Lung (tissue), 12 donors: Measurements from ENCODE around the gene EXPH5. TPM values are rescaled to one million over a fixed set of nuclear protein-coding genes. Genes with fewer than 3 reads are reported as not detected.

Source experiments
- ATAC-seq: fragments of 200-7000 bp; cut with Tn5 transposase; one replicate; pipeline ENCODE4 v1.9.1; 2020; ENCODE audit warnings: moderate number of reproducible peaks; ENCODE audit not compliant: insufficient read depth, low FRiP score
- DNase-seq, 3 donors: peaks; one replicate each; pipeline ENCODE4 v3.0.0-alpha.2; 2013 to 2017
- H3K27ac ChIP-seq, 2 donors: one replicate each; pipeline ENCODE4 v1.5.1; 2013; ENCODE audit warnings: mild to moderate bottlenecking in 2 of 2, moderate library complexity in 2 of 2, control low read depth in 1 of 2, inconsistent platforms in 1 of 2, low read depth in 1 of 2, low read length in 1 of 2
- H3K27me3 ChIP-seq, 3 donors: one replicate each; pipeline ENCODE4 v1.5.1; 2013; ENCODE audit warnings: low read length in 2 of 3; ENCODE audit not compliant: control insufficient read depth in 3 of 3, insufficient read depth in 3 of 3
- H3K36me3 ChIP-seq, 4 donors: one replicate each; pipeline ENCODE4 v1.5.1; 2013; ENCODE audit warnings: low read length in 4 of 4, mild to moderate bottlenecking in 1 of 4, moderate library complexity in 1 of 4; ENCODE audit not compliant: control insufficient read depth in 4 of 4, insufficient read depth in 4 of 4
- H3K4me1 ChIP-seq, 5 donors: one replicate each; pipeline ENCODE4 v1.5.1; 2013; ENCODE audit warnings: low read length in 5 of 5, mild to moderate bottlenecking in 2 of 5, moderate library complexity in 1 of 5; ENCODE audit not compliant: control insufficient read depth in 5 of 5, insufficient read depth in 5 of 5
- H3K4me3 ChIP-seq: one replicate; pipeline ENCODE4 v1.5.1; 2013; ENCODE audit warnings: mild to moderate bottlenecking, control low read depth, moderate library complexity
- H3K9ac ChIP-seq, 2 donors: one replicate each; pipeline ENCODE4 v1.5.1; 2013; ENCODE audit warnings: low read length in 2 of 2, control low read depth in 1 of 2; ENCODE audit not compliant: insufficient read depth in 1 of 2
- H3K9me3 ChIP-seq, 4 donors: one replicate each; pipeline ENCODE4 v1.5.1; 2013; ENCODE audit warnings: low read length in 3 of 4, mild to moderate bottlenecking in 1 of 4, moderate library complexity in 1 of 4; ENCODE audit not compliant: control insufficient read depth in 4 of 4, insufficient read depth in 3 of 4
- WGBS, 2 donors: extraction: QIAGEN DNeasy Blood & Tissue Kit; methylation state at CpG; one replicate each; pipeline ENCODE4 v1.1.7; 2013; 5-methylcytosine and 5-hydroxymethylcytosine counted together
- polyA plus RNA-seq, 2 donors: library from polyadenylated mRNA; stranded (reverse); fragments of 200-250 nt; gene quantifications; one replicate each; pipeline ENCODE4 v1.2.1, GENCODE V29; 2013
- total RNA-seq, 2 donors: library from RNA; depleted of rRNA in 1 of 2; stranded (reverse); fragments of >200 nt in 1 of 2; gene quantifications; one replicate each; pipeline ENCODE4 v1.2.1, GENCODE V29; 2014 to 2021
- TF ChIP-seq, protein P1 (sequence below): IDR thresholded peaks from 2 replicates; pipeline ENCODE4 v1.5.1; 2012; ENCODE audit warnings: mild to moderate bottlenecking; ENCODE audit errors: control extremely low read depth, extremely low read depth
- donor health status: control.
- donor health status: control.
- donor health status: Bipolar disorder and iron deficiency.
- donor health status: healthy.
- donor health status: DM: yes; HTN: yes; CAD: no.

The EXPH5 gene
- total and polyA plus RNA-seq, 4 donors, result 1.1 to 28.8 (median 15.2) TPM

DNA sequence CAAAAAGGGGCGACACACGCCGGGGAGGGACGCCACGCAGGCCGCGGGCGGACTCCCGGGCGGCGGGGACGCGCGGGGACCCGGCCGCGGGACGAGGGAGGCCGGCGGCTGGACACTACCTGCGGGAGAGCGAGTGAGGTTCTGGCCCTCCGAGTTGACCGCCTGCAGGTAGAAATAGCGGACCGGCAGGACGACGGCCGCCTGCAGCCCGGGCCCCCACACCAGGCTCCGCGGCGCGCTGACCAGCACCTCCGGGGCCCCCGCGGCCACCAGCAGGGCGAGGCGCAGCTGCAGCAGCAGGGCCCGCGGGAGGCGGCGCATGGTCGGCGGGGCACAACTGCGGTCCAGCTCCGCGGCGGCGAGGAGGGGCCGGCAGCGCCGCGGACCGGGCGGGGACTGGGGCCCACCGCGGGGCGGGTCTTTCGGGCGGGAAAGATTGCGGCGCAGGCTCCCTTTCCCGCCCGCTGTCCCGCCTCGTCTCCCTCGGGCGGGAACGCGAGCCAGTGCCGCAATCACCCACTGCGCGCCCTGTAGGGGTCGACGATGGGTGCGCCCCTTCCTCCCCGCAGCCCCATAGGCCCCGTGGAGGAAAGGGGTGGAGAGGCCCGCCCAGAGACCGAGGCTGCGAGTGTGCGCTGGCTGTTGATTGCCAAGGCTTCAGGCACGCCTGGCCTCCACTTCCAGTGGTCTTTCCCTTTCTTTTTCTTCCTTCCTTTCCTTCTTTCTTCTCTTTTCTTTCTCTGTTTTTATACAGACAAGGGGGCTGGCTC is 95.3 kb downstream of the EXPH5 start, which contains the start of gene POGLUT3:
TSS of gene POGLUT3 (minus strand) at position 339 of the 770 bp plus-strand sequence. CDS start at position 321, 18 bp downstream.
- Histone ChIP-seq H3K9ac (peak within 1 kb of the TSS; percentile 86 to 99), H3K4me3 (peak within 1 kb of the TSS; percentile 70), H3K27ac (peak within 1 kb of the TSS; percentile 98 to 99), H3K9me3 (no peaks in the 10 kb centered on the region), H3K4me1 (peaks cover 0 to 15% (median 6%) of the 10 kb centered on the region in 5 donors), H3K27me3 (no peaks in the 10 kb centered on the region), H3K36me3 (peaks cover 0 to 4% (median 1%) of the 10 kb centered on the region in 4 donors)
- DNase-seq (peak; percentile 82 to 87 (median 86)), ATAC-seq (peak; percentile 71)
- TF ChIP-seq, protein P1, sequence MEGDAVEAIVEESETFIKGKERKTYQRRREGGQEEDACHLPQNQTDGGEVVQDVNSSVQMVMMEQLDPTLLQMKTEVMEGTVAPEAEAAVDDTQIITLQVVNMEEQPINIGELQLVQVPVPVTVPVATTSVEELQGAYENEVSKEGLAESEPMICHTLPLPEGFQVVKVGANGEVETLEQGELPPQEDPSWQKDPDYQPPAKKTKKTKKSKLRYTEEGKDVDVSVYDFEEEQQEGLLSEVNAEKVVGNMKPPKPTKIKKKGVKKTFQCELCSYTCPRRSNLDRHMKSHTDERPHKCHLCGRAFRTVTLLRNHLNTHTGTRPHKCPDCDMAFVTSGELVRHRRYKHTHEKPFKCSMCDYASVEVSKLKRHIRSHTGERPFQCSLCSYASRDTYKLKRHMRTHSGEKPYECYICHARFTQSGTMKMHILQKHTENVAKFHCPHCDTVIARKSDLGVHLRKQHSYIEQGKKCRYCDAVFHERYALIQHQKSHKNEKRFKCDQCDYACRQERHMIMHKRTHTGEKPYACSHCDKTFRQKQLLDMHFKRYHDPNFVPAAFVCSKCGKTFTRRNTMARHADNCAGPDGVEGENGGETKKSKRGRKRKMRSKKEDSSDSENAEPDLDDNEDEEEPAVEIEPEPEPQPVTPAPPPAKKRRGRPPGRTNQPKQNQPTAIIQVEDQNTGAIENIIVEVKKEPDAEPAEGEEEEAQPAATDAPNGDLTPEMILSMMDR, result no peak
- WGBS, 2 donors, result 0% methylated on average over 46 to 84 of the region's 84 CpGs

DNA sequence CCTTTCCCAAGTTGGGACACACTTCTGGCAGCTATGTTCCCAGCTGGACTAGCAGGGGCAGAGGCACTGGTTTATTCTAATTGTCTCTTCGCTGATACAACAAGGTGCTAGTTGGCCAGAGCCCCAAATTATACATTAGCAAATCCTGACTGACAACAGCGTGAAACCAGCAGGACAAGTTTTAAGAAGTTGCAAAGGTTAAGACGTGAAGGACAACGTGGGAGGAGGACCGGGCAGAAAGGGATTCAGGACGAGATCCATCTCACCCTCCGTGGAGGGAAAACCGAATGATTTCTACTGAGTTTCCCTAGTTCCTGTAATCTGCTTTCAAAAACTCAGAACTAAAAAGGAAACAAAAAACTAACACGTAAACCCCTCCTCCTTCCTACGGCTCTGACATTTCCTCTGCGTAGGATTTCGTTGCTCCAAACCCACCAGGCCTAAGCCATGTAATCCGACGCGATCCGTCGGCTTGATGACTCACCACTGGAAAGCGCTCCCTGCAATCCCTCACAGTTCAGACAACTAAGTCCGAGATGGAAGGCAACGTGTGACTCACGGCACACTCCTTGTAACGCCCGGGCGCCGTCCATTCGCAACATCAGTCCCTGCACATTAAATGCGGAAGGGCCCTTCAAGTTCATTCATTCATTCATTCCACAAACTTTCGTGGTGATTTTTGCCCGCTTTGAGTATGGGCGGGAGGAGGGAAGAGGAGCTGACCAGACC is 96.1 kb downstream of the EXPH5 start:
- Histone ChIP-seq H3K9me3 (no peaks in the 10 kb centered on the region), H3K9ac (peak overlapping the region; percentile 86 to 99), H3K4me3 (peak overlapping the region; percentile 70), H3K36me3 (peaks cover 0 to 4% (median 1%) of the 10 kb centered on the region in 4 donors), H3K27me3 (no peaks in the 10 kb centered on the region), H3K4me1 (peaks cover 0 to 15% (median 6%) of the 10 kb centered on the region in 5 donors), H3K27ac (peak overlapping the region; percentile 98 to 99)
- DNase-seq, result peak; percentile 92 to 98 (median 97)
- WGBS, 2 donors, result 1% methylated on average over 30 of the region's 30 CpGs
- ATAC-seq, result peak; percentile 96
- TF ChIP-seq, protein P1, result no peak

DNA sequence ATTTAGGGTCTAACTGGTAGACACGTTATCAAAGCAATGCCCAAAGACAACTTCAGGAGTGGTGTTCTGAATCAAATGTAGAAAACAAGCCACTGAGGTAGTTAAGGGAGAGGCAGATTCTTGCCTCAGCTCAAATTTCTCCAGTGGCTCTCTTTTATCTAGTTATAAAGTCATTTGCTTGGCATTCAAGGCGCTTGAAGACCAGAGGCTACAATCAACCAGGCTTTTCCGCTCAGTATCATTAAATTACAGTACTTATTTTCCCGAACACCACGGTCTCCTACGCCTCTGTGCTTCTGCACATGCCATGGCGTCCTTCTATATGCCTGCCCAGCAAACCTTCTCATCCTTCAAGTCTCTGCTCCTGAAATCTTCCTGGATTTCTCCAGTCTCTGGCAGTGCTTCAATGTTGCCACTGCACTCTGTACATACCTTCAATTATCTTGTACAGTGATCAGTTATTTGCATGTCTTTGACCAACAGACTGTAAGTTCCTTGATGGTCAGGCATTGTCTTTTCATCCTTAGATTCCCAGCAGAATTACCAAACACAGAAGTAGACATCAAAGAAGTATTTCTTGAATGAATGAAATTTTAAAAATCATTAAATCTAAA is 96.8 kb downstream of the EXPH5 start:
- peak overlapping the region; percentile 98 to 99 for H3K27ac ChIP-seq
- 92 to 96% methylated on average over 7 of the region's 7 CpGs for WGBS, 2 donors
- ATAC-seq, result no peak

More for the DNA sequence above, 96.8 kb downstream of the EXPH5 start:
- Histone ChIP-seq H3K9me3 (no peaks in the 10 kb centered on the region), H3K4me3 (no peak overlapping the region), H3K36me3 (peaks cover 0 to 4% (median 1%) of the 10 kb centered on the region in 4 donors), H3K4me1 (peaks cover 0 to 17% (median 6%) of the 10 kb centered on the region in 5 donors), H3K27me3 (no peaks in the 10 kb centered on the region), H3K9ac (peak overlapping the region in 1 of 2 donors; percentile 99)
- TF ChIP-seq, protein P1, result no peak
- peak in 2 of 3 donors; percentile 26 to 38 for DNase-seq
